ENCODE measurements around the gene IPMK.
"Not testable (repeated sequence)": the region's sequence is repeated elsewhere in the genome, so short reads cannot be mapped to it uniquely, and the experiment has no call there.

IPMK gene

DNA sequence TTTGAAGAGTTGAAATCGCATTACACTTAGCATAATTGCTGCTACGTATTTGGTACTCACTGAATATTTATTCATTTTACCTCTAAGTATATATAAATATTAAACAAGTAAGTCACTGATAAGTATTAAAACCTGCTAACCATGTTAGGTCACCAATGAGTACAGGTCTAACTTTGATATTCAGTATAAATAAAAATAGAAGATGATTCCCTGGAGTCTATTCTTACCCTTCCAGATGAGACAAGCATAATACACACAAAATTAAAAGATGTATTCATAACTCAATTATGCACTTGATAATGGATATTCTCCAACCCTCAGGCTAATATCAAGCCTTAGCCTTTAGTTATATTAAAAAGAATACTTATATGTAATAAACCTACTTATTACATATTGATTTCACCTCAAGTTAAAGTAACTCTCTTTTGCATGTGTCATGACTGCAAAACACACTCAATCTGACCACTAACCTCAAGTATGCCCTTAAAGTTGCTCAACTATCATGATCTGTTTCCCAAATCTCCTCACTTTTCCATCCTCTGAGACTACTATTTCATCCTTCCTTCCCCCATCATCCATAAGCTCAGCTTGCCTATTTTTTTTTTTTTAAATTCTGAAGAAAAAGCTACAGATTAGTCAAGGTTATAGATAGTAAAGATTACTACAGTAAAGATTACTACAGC is 46.8 kb downstream of the IPMK start:
- DNase-seq (ENCODE audit: low read depth in 2 of 2), result no peak

GRCh38 chr10:58219875-58220274 is 47.8 kb downstream of the IPMK start:
- DNase-seq (ENCODE audit: low read depth in 2 of 2), result no peak

GRCh38 chr10:58217612-58218011 is 50.1 kb downstream of the IPMK start:
- DNase-seq (ENCODE audit: low read depth in 2 of 2), result no peak

DNA sequence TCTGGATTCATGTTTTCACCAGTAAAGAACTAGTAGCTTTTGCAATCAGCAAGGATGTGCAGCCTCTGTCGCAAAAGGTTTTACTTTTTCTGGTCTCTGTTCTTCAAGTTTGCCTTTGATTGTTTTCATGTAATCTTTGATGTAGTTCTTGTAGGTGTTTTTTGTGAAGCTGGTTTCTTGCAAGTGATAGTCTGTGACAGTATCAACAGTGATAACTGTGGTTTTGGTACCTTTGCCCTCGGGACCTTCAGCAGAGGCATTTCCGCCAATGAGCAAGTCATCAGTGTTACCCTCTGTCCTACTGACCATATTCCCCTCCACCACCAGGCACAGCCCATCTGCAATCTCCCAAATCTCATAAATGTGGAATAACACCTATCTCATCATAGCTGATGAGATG is 55.1 kb downstream of the IPMK start:
- DNase-seq (ENCODE audit: low read depth in 2 of 2), result no peak

GRCh38 chr10:58210160-58210559 is 57.5 kb downstream of the IPMK start:
- DNase-seq (ENCODE audit: low read depth in 2 of 2), result no peak

- no peak for DNase-seq (ENCODE audit: low read depth in 2 of 2)
Measured at GRCh38 chr10:58209669-58210068, 58.0 kb downstream of the IPMK start.

DNA sequence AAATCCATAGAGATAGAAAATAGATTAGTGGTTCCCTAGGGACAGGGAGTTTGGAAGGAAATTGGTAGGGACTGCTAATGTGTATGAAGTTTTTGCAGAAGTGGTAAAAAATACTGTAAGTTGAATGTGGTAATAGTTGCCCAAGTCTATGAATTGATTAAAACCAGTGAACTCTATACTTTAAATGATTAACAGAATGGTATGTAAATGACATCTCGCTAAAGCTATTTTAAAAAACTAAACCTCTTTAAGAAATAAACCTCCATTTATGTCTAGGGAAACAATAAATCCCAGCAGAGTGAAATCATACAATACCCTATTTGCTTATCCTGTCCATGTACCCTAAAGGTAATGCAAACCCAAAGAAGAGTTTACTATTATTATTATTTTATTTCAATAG is 61.4 kb downstream of the IPMK start:
- DNase-seq (ENCODE audit: low read depth in 2 of 2), result no peak

DNA sequence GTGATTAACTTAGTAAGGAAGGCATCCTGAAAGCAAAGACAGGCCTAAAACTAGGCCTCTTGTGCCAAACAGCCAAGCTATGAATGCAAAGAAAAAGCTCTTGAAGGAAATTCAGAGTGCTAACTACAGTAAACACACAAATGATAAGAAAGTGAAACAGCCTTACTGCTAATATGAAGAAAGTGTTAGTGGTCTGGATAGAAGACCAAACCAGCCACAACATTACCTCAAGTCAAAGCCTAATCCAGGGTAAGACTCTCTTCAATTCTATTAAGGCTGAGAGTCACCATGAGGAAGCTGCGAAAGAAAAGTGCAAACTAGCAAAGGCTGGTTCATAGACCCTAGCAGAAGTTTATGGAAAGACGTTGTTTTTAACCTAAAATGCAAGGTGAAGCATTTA is 66.0 kb downstream of the IPMK start:
- DNase-seq (ENCODE audit: low read depth in 2 of 2), result no peak

- DNase-seq (ENCODE audit: low read depth in 2 of 2), result no peak
Measured at GRCh38 chr10:58189269-58189668, 78.4 kb downstream of the IPMK start.

GRCh38 chr10:58184120-58184670 is 83.5 kb downstream of the IPMK start:
- no peak for DNase-seq (ENCODE audit: low read depth in 2 of 2)

GRCh38 chr10:58180666-58181065 is 87.0 kb downstream of the IPMK start:
- no peak for DNase-seq (ENCODE audit: low read depth in 2 of 2)

DNA sequence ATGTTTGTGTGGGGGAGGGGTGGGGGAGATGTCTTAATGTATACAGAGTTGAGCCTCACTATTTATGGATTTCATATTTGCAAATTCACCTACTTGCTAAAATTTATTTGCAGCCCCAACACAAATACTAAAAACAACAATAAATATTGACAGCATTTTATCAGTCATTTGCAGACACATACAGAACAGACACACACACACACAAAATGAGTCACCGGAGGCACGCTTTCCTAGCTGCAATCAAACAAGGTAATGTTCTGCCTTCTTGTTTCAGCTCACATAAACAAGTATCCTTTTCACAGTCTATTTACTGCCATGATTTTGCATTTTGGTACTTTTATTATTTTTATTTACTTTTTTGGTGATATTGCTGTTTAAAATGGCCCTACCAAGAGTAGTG is 88.5 kb downstream of the IPMK start:
- DNase-seq (ENCODE audit: low read depth in 2 of 2), result no peak

- no peak for DNase-seq (ENCODE audit: low read depth in 2 of 2)
Measured at GRCh38 chr10:58178811-58179210, 88.9 kb downstream of the IPMK start.

- DNase-seq (ENCODE audit: low read depth in 2 of 2), result no peak
Measured at GRCh38 chr10:58177362-58177947, 90.2 kb downstream of the IPMK start.

DNA sequence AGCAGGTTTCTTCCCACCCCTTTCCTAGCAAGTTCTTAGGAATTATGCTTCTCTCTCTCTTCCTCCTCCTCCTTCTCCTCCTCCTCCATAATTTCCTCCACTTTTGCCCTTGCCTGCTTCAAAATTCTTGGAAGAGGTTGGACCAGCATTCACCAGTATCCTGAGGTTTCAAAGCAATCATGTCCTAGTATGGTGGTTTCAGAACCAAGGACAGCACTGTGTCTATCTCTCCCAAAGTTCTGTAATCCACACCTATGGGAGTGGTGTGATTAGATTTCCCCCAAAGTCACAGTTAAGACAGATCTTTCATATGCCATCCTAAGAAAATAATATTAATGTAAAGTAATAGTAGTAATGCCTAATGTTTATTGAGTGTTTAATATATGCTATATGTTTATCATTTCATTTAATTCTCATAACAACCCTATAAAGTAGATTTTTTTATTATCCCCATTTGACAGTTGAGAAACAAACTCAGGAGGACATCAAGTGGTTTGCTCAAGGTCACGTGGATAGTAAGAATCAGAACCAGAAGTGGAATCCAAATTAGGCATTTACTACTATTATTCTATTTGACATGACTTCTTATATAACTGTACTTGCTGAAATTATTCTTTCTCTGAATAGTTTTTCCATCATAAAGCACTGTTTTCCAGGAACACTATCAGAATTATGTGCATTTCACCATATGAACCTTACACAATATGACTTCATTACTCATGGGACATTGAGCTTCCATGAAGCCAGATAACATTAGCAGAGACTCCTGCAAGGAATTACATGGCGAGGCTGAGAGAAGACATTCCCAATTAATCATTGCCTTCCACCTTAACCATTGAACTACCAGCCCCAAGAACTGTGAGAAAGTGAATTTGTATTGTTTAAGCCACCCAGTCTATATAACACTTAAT is 91.4 kb downstream of the IPMK start:
- DNase-seq (ENCODE audit: low read depth in 2 of 2), result no peak

- DNase-seq (ENCODE audit: low read depth in 2 of 2), result no peak
Measured at GRCh38 chr10:58174831-58175230, 92.9 kb downstream of the IPMK start.

- no peak for DNase-seq (ENCODE audit: low read depth in 2 of 2)
Measured at GRCh38 chr10:58173391-58173790, 94.3 kb downstream of the IPMK start.

DNA sequence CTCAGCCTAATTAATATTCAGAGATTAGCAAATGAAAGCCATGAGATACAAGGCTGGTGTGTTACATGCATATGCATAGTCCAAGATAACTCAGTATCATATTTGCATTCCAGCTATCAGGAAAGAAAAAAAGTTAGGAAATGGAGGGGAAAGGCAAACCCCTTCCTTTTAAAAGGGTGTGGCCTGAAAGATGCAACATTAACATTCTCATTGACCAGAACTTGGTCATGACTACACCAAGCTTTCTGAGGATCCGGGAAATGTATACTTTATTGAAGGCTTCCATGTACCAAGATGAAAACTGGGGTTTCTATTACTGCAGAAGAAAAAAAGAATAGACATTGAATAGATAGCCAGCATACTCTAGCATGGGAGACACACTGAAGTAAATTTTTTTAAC is 96.5 kb downstream of the IPMK start:
- DNase-seq (ENCODE audit: low read depth in 2 of 2), result no peak

DNA sequence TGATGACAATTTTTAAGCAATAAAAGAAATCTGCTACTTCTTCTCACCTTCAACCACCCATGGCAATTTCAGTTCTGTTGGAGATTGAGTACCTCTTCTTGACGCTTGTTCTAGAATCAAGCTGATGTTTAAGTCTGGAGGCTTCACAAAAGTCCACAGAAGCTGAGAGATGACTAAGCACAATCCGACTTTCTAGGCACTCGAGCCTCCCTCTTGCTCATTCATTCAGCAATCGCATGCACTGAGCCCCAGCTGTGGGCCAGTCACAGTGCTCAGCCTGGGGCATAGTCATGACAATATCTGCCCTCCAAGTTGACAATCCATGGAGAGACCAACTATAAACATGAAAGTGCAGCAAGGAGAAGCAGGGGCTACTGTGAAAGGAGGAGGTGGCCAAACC is 103.2 kb downstream of the IPMK start:
- no peak for DNase-seq (ENCODE audit: low read depth in 2 of 2)

- no peak for DNase-seq (ENCODE audit: low read depth in 2 of 2)
Measured at GRCh38 chr10:58158806-58159205, 108.9 kb downstream of the IPMK start.

GRCh38 chr10:58157076-58157766 is 110.5 kb downstream of the IPMK start:
- DNase-seq (ENCODE audit: low read depth in 2 of 2), result no peak

DNA sequence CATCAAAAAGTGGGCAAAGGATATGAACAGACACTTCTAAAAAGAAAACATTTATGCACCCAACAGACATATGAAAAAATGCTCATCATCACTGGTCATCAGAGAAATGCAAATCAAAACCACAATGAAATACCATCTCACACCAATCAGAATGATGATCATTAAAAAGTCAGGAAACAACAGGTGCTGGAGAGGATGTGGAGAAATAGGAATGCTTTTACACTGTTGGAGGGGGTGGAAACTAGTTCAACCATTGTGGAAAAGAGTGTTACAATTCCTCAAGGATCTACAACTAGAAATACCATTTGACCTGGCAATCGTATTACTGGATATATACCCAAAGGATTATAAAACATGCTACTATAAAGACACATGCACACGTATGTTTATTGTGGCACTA is 111.8 kb downstream of the IPMK start:
- not testable (repeated sequence) for DNase-seq (ENCODE audit: low read depth in 2 of 2)

Data from stimulated activated CD4-positive, alpha-beta T cell treated with anti-CD3 and anti-CD28 coated beads, Interleukin-12 subunit alpha, Interleukin-12 subunit beta, amount 100 ng/mL, for 24 hours (primary cell).